PFSK-1 (cell line): ENCODE measurements around the gene NOL3.

Experiments used
- FOXP2 ChIP-seq: optimal IDR thresholded peaks from 2 replicates; pipeline ENCODE3; 2011; ENCODE audit warnings: borderline replicate concordance, control low read depth, inconsistent platforms; ENCODE audit not compliant: insufficient read depth; ENCODE audit errors: extremely low read length, extremely low read depth
- POLR2AphosphoS5 ChIP-seq: IDR thresholded peaks from 2 replicates; pipeline ENCODE4 v1.6.1; 2012; ENCODE audit warnings: low read depth, mild to moderate bottlenecking, control low read depth, low read length, moderate library complexity
- SIN3A ChIP-seq: IDR thresholded peaks from 2 replicates; pipeline ENCODE4 v1.6.1; 2012; ENCODE audit warnings: mild to moderate bottlenecking, low read length, moderate library complexity, borderline replicate concordance; ENCODE audit not compliant: insufficient read depth
- TAF1 ChIP-seq: IDR thresholded peaks from 2 replicates; pipeline ENCODE4 v1.6.1; 2012; ENCODE audit warnings: low read length, control low read depth, borderline replicate concordance; ENCODE audit not compliant: insufficient read depth
- TF ChIP-seq, protein P1 (sequence below), 2 experiments: IDR thresholded peaks; 2 replicates each; pipeline versions ENCODE4 v1.6.1 to v1.8.0; 2011 to 2012; ENCODE audit warnings: low read depth in 2 of 2, low read length in 2 of 2, control low read depth in 1 of 2, inconsistent platforms in 1 of 2, mild to moderate bottlenecking in 1 of 2, moderate library complexity in 1 of 2; ENCODE audit not compliant: insufficient read depth in 1 of 2

NOL3 gene

DNA sequence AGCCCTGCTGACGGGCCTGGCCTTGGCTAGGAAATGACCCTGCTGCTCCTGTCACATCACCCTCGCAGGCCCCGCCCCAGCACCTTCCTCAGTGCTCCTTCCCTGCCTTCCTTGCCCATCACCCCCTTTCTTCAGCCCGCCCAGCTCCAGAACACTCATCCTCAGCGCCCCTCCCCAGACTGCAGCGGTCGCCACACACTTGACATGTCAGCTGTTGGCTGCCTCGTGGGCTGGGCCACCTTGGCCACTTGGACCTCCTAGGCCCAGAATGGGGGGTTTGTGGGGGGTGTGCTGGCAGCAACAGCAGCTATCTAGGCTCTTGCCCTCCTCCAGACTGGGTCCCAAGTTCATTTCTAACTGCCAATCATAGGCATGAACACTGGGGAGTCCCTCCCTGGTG, 39.2 kb downstream of the NOL3 start:
- no peak for TF ChIP-seq SIN3A

DNA sequence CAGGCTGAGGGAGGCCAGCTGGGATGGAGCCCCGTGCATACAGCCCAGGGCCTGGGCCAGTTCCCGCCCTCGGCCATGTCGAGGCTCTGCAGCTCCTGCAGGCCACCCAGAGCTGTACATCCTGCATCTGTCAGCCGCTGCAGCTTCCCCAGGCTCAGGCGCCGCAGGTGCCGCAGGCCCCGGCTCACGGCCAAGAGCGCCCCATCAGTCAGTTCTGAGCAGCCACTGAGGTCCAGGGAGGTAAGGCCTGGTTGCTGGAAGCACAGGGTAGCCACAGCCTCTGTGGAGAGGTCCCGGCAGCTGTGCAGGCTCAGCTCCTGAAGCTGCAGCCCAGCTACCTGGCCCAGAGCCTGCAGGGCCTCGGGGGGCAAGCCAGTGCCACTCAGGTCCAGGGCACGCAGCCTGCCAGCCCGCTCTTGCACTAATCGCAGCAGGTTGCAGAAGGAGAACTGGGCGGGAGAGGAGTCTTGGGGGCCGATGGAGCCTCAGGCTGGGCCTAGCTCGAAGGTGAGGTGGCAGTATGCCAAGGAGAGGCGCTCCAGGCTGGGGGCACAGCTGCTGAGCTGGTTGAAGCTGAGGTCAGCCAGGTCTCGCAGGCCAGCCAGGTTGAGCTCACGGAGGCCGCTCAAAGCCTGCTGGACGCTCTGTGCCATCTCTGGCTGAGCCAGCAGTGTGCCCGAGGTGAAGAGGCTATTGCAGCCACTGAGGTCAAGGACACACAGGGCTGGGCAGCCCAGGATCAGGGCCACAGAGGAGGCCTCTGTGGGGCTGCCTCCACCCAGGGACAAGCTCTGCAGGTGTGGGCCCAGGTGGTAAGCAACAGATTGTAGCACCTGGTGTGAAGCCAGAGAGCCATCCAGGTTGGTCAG, 40.0 kb downstream of the NOL3 start:
- TF ChIP-seq TAF1 (no peak), FOXP2 (no peak), SIN3A (no peak), POLR2AphosphoS5 (no peak)
- TF ChIP-seq, protein P1, sequence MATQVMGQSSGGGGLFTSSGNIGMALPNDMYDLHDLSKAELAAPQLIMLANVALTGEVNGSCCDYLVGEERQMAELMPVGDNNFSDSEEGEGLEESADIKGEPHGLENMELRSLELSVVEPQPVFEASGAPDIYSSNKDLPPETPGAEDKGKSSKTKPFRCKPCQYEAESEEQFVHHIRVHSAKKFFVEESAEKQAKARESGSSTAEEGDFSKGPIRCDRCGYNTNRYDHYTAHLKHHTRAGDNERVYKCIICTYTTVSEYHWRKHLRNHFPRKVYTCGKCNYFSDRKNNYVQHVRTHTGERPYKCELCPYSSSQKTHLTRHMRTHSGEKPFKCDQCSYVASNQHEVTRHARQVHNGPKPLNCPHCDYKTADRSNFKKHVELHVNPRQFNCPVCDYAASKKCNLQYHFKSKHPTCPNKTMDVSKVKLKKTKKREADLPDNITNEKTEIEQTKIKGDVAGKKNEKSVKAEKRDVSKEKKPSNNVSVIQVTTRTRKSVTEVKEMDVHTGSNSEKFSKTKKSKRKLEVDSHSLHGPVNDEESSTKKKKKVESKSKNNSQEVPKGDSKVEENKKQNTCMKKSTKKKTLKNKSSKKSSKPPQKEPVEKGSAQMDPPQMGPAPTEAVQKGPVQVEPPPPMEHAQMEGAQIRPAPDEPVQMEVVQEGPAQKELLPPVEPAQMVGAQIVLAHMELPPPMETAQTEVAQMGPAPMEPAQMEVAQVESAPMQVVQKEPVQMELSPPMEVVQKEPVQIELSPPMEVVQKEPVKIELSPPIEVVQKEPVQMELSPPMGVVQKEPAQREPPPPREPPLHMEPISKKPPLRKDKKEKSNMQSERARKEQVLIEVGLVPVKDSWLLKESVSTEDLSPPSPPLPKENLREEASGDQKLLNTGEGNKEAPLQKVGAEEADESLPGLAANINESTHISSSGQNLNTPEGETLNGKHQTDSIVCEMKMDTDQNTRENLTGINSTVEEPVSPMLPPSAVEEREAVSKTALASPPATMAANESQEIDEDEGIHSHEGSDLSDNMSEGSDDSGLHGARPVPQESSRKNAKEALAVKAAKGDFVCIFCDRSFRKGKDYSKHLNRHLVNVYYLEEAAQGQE (IDR thresholded peaks at IDR 0.05; ENCODE audit: insufficient read depth in 1 of 2, low read depth in 2 of 2, low read length in 2 of 2): no peak

DNA sequence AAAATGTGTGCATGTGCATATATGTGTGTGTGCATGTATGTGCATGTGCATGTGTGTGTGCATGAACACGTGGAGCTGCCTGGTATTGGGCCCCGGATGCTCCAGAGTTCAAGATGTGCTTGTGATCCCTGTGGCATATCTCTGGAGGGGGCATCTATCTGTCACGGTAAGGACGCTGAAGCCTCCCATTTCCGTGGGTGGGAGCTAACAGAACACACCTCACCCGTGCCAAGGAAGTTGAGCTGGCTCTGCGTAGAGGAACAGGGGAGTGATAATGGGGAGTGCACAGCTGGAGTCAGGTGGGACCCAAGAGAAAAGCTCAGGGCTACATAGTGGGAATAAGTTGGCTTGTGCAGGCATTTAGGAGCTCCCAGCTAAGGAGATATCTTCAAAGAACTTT, 41.3 kb downstream of the NOL3 start:
- TF ChIP-seq TAF1: no peak
- TF ChIP-seq, protein P1 (IDR thresholded peaks at IDR 0.05; ENCODE audit: insufficient read depth in 1 of 2, low read depth in 2 of 2, low read length in 2 of 2): no peak
- TF ChIP-seq POLR2AphosphoS5: no peak
- no peak for TF ChIP-seq SIN3A
- TF ChIP-seq FOXP2: no peak

DNA sequence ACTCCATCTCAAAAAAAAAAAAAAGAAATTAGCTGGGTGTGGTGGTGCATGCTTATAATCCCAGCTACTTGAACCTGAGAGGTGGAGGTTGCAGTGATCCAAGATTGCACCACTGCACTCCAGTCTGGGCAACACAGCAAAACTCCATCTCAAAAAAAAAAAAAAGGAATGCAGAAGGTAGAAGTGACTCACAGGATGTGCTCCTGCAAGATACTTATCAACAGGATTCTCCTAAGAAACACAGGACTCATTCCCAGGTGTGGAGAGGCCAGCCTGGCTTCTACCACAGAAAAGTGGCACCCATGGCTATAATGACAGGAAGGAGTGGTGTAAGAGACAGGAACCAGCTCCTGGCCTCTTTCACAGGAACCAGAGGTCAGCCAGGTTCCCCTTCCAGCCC, 42.4 kb downstream of the NOL3 start:
- TF ChIP-seq FOXP2: no peak
- no peak for TF ChIP-seq TAF1
- TF ChIP-seq, protein P1 (IDR thresholded peaks at IDR 0.05; ENCODE audit: insufficient read depth in 1 of 2, low read depth in 2 of 2, low read length in 2 of 2): no peak

DNA sequence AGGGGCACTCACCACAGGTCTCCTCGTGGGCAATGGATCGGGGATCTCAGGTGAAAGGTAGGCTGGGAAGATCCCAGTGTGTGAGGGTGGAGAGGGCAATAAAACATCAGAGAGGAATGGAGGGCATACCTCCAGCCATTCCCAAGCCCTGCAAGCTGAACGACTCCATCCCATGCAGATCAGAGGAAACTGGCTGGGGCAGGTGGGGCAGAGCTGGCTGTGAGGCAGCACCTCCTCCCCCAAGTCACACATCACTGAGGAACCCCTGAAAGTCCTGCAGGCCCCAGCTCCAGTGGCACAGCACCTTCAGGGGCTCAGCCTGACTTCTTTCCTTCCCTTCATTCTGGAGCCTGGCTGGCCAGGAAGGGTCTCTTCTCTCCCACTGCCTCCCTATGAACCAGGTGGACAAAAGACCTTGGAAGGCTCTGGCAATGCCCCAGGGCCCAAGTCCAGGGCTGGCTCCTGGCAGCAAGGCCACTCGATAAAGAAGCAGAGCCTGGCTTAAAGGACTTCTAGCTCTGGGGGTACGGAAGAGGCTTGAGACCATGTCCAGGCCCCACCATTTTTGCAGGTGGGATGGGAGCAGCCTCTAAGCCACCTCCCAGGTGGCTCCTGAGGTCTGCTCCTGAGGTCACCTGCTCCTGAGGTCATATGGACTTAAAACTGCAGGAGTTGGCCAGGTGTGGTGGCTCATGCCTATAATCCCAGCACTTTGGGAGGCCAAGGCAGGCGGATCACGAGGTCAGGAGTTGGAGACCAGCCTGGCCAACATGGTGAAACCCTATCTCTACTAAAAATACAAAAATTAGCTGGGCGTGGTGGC, 43.1 kb downstream of the NOL3 start:
- TF ChIP-seq SIN3A (no peak), POLR2AphosphoS5 (no peak), FOXP2 (no peak), TAF1 (no peak)
- TF ChIP-seq, protein P1 (IDR thresholded peaks at IDR 0.05; ENCODE audit: insufficient read depth in 1 of 2, low read depth in 2 of 2, low read length in 2 of 2): no peak
